Raji (cell line): Measurements from ENCODE around the gene OR4F16.
"Not testable (repeated sequence)": the region's sequence is repeated elsewhere in the genome, so short reads cannot be mapped to it uniquely, and the experiment has no call there.

Source experiments
- POLR2A ChIP-seq: IDR thresholded peaks from 2 replicates; pipeline ENCODE4 v1.6.1; 2011; ENCODE audit warnings: low read depth, low read length, control low read depth; ENCODE audit not compliant: insufficient read depth

OR4F16 gene

GRCh38 chr1:686554-686953 lies at the start of gene OR4F16:
TSS of gene OR4F16 (minus strand) at chr1:686654. CDS start at chr1:686654, 0 bp downstream.
- not testable (repeated sequence) for TF ChIP-seq POLR2A
